ENCODE measurements around the gene CFAP77. TPM values are rescaled to one million over a fixed set of nuclear protein-coding genes. Genes with fewer than 3 reads are reported as not detected.

CFAP77 gene
- total RNA-seq, 1 donor from 2014 or later: not detected

DNA sequence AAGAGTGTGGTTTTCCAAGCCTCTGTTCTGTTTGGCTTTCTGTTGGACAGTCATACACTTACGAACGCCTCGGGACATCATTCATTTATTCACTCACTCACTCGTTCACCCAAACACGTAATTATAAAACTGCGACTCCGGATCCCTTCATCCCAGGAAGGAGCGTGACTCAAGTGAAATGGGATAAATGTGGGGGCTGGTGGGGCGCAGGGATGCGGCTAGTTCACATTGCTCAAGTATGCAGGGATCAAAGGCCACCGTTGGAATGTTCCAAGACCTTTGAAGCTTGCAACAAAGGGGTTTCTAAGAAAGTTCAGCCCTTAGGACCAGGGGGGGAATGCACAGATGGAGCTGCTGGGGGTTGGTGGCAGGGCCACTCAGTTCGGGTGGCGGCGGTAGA is 64.2 kb downstream of the CFAP77 start:
- no peak overlapping the region for H3K27ac Mint-ChIP-seq
- no peak for TF ChIP-seq CTCF (IDR thresholded peaks at IDR 0.05)
- ATAC-seq (ENCODE audit: low read depth): no peak
- H3K27me3 Mint-ChIP-seq: peaks cover 5% of the 10 kb centered on the region
- no peaks in the 10 kb centered on the region for H3K36me3 Mint-ChIP-seq (ENCODE audit: low read depth)
- intact Hi-C loops (cut with micrococcal nuclease): no loop called here
- CTCF ChIA-PET: no interaction called here
- H3K4me1 Mint-ChIP-seq: peaks cover 5% of the 10 kb centered on the region
- H3K4me3 Mint-ChIP-seq: no peak overlapping the region
- POLR2A ChIA-PET: no interaction called here
- DNase-seq: no peak
- H3K9me3 Mint-ChIP-seq: no peaks in the 10 kb centered on the region

GRCh38 chr9:132478353-132479050 is 68.5 kb downstream of the CFAP77 start:
- Mint-ChIP-seq H3K9me3 (no peaks in the 10 kb centered on the region), H3K4me1 (no peaks in the 10 kb centered on the region), H3K27me3 (peaks cover 18% of the 10 kb centered on the region), H3K27ac (no peak overlapping the region), H3K36me3 (ENCODE audit: low read depth) (no peaks in the 10 kb centered on the region), H3K4me3 (no peak overlapping the region)
- intact Hi-C loops (cut with micrococcal nuclease): no loop called here
- no peak for ATAC-seq (ENCODE audit: low read depth)
- ChIA-PET POLR2A (no interaction called here), CTCF (no interaction called here)
- TF ChIP-seq CTCF (IDR thresholded peaks at IDR 0.05): no peak
- no peak for DNase-seq

- Mint-ChIP-seq H3K4me1 (no peaks in the 10 kb centered on the region), H3K9me3 (no peaks in the 10 kb centered on the region), H3K27ac (no peak overlapping the region), H3K4me3 (no peak overlapping the region), H3K27me3 (peaks cover 20% of the 10 kb centered on the region), H3K36me3 (ENCODE audit: low read depth) (no peaks in the 10 kb centered on the region)
- ATAC-seq (ENCODE audit: low read depth) (no peak), DNase-seq (no peak)
- CTCF ChIA-PET: no interaction called here
- POLR2A ChIA-PET: no interaction called here
- TF ChIP-seq CTCF (IDR thresholded peaks at IDR 0.05): no peak
- intact Hi-C loops (cut with micrococcal nuclease): no loop called here
These were observed 69.7 kb downstream of the CFAP77 start for GRCh38 chr9:132479733-132480132.

DNA sequence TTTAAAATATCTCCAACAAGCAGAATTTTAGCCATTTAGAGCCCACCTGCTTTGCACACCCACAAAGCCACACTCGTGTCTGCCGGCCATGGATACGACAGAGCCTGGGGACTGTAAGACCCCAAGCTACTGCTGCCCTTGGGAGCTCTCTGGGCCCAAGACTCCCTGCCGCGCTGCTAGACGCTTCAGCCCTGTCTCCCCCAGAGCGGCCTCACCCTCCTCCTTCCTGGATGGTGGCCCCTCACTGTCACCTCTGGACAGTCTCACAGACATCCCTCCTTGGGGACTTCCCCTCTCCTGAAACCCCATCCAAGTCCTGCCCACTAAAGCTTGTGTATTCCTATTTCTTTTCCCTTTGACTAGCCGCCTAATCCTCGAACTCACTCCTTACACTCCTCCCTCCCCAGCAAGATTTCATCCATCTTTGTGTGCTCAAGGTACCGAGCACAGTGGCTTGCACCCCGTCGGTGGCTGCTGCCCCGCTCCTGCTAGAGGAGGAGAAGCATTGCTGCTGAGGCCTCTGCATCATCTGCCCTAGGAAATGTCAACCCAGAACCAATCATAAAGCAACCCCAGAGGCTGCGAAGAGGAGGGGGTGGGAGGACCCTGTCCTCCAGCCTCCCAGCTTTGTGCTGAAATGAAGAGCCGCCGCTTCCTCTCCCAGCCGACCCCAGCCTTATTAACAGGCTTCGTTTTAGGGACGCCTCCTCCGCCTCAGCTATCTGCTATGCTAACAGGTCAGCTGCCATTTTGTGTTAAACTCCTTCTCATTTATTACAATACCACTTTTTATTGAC is 71.2 kb downstream of the CFAP77 start:
- no peak for ATAC-seq (ENCODE audit: low read depth)
- no peaks in the 10 kb centered on the region for H3K4me1 Mint-ChIP-seq
- no peak for TF ChIP-seq CTCF (IDR thresholded peaks at IDR 0.05)
- no peak overlapping the region for H3K4me3 Mint-ChIP-seq
- no peak for DNase-seq
- intact Hi-C loops (cut with micrococcal nuclease): no loop called here
- ChIA-PET CTCF (no interaction called here), POLR2A (no interaction called here)
- no peaks in the 10 kb centered on the region for H3K9me3 Mint-ChIP-seq
- H3K36me3 Mint-ChIP-seq (ENCODE audit: low read depth): no peaks in the 10 kb centered on the region
- no peak overlapping the region for H3K27ac Mint-ChIP-seq
- peaks cover 21% of the 10 kb centered on the region for H3K27me3 Mint-ChIP-seq

DNA sequence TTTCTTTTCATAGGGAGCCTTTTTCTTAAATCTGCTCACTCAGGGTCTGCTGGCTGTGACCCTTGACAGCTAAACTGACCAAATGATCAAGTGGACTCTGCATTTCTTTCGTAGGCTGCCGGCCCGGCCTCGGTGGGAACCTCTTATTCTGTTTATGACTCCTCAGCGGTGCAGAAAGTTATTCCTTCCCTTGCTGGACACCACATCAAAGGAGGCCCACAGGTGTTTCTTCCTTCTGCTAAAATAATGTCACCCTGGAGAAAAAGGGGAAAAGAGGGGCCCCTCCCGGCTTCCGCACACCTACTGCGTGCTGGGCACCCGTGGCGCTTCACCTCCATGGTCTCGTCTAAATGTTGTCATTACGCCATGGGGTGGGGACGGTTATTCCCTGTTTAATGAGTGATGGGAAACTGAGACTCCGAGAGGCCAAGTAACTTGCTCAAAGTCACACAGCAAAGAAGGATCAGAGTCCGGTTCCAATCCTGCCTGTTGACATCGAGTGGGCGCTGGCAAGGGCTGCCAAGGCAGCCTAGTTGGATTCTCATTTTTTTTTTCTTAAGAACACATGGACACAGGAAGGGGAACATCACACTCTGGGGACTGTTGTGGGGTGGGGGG is 72.3 kb downstream of the CFAP77 start:
- ATAC-seq (ENCODE audit: low read depth) (no peak), DNase-seq (no peak)
- H3K27me3 Mint-ChIP-seq: peaks cover 24% of the 10 kb centered on the region
- H3K4me3 Mint-ChIP-seq: no peak overlapping the region
- H3K4me1 Mint-ChIP-seq: no peaks in the 10 kb centered on the region
- intact Hi-C loops (cut with micrococcal nuclease): no loop called here
- no peaks in the 10 kb centered on the region for H3K9me3 Mint-ChIP-seq
- no peak for TF ChIP-seq CTCF (IDR thresholded peaks at IDR 0.05)
- H3K36me3 Mint-ChIP-seq (ENCODE audit: low read depth): no peaks in the 10 kb centered on the region
- no peak overlapping the region for H3K27ac Mint-ChIP-seq
- CTCF ChIA-PET: no interaction called here
- POLR2A ChIA-PET: no interaction called here
